Right renal pelvis (tissue), 4 donors: ENCODE measurements around the gene CDH7. TPM values are rescaled to one million over a fixed set of nuclear protein-coding genes. Genes with fewer than 3 reads are reported as not detected.

ENCODE experiments used
- DNase-seq, 4 donors: peaks; one replicate each; pipeline ENCODE4 v3.0.0-alpha.2; 2013; ENCODE audit warnings: low read depth in 4 of 4, low spot score in 3 of 4, missing footprints in 1 of 4
- polyA plus RNA-seq, 4 donors: library from polyadenylated mRNA; unstranded; fragments of 120-200 nt; gene quantifications; one replicate each; pipeline ENCODE4 v1.2.1, GENCODE V29; 2013; ENCODE audit not compliant: insufficient read length in 4 of 4

The CDH7 gene
- polyA plus RNA-seq, 4 donors = 13.3 to 20.2 (median 15.9) TPM

DNA sequence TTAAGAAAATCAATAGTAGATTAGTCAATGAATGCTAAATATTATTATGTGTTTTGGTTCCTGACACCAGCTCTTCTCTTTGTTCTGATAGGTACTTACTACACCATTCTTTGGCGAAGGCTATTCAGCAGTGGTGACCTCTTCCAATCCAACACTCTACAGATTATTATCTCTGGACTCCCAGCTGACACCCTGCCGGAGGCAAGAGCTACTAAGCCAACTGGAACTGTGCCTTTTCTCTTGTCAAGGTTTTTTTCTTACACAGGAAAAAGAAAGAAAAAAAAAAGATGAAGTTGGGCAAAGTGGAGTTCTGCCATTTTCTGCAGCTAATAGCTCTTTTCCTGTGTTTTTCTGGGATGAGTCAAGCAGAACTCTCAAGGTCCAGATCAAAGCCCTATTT, 11.7 kb downstream of the CDH7 start:
- DNase-seq = no peak

DNA sequence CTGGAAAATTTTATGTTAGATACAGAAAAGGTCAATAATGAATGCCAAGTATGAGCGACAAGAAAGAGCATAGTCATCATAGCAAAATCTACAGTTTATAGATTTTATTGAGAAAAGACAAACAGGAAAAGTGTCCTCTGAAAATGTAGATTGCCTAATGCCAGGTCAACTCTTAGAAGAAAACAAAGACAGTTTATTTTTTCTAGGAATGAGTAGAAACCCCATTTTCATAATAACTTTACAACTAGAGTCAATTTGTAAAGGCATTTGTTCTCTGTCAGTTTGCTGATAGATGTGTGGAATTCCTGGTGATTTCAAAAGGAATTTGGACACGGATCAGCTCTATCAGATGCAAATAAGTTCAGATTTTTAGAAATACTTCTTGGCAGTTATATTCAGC, 16.6 kb downstream of the CDH7 start:
- no peak for DNase-seq

DNA sequence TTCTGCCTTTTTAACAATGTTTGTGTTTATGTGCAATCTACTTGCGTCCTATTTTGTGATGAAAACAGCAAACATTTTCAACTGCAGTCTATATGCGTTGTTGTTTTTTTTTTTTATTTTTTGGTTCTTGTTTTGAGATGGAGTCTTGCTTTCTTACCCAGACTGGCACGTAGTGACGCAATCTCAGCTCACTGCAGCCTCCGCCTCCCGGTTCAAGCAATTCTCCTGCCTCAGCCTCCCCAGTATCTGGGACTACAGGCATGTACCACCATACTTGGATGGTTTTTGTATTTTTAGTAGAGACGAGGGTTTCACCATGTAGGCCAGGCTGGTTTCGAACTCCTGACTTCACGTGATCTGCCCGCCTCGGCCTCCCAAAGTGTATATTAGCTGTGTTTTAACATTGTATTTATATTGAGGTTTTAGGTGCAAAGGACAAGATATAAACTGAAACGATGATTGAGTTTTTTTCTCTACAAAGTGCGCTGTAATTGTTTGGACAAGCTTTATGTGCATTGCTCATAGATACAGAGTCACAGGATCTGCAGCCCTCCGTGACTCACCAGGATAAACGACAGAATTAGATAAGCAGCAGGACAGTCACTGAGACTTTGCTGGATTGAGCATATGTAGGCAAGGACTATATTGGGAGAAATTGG, 17.4 kb downstream of the CDH7 start:
- no peak for DNase-seq

DNA sequence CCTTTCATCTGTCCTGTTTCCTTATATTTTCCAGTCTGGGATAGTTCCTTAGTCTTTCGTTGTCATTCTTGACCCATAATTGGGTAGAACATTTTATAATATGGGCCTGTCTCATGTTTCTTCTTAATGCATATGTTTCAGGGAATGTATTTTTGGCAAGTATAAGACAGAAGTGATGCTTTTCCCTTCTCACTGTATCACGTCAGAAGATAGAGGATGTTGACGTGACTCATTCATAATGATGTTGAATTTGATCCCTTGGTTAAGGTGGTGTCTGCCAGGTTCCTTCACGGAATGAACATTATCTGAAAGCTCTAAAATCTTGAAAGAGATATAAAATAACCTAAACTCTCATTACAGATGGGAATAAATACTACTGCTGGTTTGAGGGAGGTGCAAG, 18.8 kb downstream of the CDH7 start:
- DNase-seq = no peak

DNA sequence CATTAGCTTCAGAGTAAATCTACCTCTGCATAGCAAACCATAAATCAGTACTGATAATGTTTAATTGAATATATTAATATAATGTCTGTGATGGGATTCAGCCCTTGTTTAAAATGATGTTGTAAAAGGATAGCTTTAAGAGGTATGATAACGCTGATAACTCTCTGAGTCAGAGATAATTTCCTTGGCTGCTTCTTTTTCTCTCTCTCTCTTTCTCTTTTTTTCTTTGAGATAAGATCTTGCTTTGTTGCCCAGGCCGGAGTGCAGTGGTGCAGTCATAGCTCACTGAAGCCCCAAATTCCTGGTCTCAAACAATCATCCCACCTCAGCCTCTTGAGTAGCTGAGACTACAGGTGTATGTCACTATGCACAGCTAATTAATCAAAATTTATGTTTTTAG, 35.7 kb downstream of the CDH7 start:
- no peak for DNase-seq

DNA sequence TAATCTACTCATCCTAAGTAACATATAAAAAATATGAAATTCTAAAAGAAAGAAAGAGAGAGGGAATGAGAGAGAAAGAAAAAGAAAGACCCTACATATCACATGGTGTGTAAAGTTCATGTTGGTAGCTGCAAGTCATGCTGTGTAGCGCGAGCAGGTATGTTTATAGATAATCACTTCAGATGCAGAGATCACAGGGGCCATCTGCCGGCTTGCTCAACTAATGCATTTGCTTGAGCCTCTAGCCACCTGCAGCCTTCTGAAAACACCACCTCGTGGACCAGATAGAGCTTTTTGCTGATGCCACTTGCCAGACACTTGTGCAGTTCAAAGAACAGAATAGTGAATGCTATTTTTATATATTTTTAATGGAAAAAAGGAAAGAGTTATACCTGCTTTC, 37.6 kb downstream of the CDH7 start:
- no peak for DNase-seq

DNA sequence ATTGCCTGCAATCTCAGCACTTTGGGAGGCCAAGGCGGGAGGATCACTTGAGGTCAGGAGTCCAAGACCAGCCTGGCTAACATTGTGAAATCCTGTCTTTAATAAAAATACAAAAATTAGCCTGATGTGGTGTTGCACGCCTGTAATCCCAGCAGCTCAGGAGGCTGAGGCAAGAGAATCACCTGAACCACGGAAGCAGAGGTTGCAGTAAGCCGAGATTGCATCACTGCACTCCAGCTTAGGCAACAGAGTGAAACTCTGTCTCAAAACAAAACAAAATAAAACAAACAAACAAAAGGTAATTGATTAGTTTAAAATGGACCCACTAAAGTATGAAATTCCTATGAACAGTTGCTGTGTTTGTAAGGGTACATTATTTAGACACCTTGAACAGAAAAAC, 39.8 kb downstream of the CDH7 start:
- DNase-seq = no peak

DNA sequence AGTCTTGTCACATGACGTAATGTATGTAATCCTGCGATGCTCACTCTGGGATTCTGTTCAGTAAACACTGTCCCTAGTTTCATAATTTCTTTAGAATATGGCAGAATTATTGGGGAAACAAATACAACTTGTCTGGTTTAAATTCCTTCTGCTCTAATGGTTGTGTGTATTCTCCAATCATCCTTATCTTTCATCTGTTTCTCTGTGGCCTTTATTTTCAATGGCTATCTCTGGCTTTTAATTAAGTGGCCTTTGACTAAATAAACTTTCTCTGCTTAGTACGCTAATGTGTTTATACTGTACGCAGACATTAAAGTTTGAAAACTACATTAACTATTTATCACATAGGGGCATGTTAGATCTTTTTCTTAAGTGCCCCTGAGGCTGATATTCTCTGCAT, 40.9 kb downstream of the CDH7 start:
- no peak for DNase-seq

DNA sequence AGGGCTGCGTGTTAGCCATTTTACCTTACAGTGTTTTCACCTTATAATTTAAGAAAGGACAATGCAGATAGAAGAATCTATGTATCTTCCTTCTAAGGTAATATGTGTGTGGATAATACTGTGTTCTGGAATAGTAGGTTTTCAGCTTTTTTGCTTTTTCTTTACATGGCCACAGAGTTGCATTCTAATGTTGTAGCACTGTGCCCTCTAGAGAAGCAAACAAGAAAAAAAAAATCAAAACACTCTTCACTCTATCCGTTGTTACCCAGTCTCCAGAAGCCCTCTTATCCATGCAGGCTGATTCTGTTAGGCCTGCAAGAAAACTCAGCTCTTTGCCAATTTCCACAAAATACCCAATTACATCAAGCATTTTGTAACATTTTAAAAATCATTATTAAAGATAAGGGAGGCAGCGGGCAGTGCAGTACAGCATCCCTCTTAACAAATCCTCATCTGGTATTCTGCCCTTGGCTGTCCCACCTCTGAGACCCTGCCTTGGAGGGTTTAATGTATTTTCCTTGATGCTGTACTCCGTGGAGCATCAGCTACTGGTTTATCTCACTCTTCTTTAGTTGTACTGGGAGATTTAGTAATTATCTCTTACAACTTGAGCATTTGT, 41.8 kb downstream of the CDH7 start:
- DNase-seq = no peak

DNA sequence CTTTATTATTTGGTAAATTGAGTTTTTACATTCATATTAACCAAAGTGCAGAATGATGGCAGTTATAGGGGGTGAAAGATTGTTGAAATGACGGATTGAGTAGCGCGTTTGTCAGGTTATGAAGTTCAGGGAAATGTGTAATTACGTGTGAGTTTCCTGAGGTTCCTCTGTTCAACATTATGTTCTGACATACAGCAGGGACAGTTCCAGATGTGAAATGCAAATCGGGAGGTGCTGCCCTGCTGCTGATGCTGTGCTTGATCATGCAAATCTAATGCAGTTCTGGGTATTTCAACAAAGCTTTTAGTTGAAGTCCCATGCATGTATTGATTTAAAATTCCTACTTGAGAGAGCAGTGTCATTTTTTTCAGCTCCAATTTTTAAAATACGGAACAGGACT, 57.9 kb downstream of the CDH7 start:
- DNase-seq = no peak

DNA sequence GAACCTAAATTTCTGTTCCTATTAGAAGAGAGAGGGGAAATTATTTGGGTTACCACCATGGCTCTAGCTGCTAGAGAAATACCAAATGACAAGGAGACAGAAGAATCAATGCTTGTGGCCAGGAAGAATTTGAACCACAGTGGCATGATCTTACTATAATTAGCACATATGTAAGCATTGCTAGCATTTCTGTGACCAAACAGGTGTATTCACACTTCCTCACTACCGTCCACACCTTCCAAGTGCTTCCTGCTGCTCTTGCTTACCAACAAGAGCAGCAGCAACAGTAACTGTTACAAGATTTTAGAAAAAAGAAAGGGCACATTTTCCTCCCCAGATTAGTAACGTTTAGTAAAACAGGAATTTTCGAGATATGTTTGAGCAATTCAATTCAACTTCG, 60.5 kb downstream of the CDH7 start:
- DNase-seq = no peak

DNA sequence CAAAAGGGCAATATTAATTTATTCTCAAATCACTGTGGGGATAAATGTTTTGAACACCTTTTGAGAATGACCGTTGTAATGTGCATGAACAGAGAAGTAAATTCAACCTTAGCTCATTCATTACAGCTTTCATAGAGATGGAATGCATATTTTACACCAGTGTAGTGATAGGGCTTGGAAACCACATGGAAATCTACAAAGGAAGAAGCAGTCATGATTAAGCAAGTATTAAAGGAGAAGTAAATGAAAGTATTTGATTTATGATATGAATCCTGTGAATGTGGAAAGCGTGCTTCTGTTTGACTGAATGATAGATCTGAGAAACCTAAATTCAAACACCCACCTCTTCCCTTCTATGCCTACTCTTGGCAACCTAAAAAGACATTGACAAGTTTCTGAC, 64.7 kb downstream of the CDH7 start:
- no peak for DNase-seq

DNA sequence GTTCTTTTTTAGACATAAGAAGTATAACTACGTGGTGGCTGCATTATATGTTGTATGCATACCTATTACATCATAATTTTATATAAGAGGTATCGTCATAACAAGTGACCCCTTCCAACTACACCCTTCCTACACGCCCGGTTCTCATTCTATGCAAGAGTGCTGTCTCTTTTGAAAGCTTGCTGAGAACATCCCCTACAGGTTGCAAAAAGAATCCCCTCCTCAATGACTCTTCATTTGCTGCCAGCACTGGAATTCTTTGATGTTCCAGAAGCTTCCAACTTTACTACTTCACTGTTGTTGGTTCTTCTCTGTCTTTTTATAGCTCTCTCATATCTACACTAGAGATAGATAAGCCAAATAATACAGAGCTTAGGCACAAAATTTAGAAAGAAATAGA, 66.4 kb downstream of the CDH7 start:
- no peak for DNase-seq

DNA sequence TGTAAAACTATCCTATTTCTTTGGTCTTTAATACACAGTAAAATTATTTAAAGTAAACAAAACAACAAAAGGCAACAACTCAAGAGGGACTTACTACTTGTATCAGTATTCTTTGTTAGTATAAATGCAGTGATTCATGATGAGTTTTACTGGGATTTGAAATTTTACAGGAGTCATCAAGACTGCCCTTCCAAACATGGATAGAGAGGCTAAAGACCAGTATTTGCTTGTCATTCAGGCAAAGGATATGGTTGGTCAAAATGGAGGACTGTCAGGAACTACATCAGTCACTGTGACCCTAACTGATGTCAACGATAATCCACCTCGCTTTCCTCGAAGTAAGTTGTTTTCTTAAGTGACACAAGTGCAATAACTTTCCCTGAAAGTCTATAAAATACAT, 71.1 kb downstream of the CDH7 start:
- DNase-seq = no peak

DNA sequence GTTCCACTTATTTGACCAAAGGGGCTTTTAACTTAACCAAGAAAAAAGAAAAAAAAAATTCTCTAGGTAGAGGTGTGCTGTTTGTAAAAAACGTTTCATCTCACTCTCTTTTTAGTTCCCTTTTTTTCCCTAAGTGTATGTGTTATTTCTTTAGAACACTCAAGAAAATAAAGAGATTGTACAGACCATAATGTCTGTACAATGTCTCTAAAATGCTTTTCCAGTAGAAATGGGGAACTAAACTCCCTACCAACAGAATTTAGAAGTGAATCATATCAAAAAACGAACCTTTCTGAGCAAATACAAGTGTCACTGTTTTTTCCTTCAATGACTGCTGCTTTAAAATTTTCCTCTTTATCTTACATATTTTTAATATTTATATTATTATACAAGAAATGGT, 72.0 kb downstream of the CDH7 start:
- DNase-seq = no peak

DNA sequence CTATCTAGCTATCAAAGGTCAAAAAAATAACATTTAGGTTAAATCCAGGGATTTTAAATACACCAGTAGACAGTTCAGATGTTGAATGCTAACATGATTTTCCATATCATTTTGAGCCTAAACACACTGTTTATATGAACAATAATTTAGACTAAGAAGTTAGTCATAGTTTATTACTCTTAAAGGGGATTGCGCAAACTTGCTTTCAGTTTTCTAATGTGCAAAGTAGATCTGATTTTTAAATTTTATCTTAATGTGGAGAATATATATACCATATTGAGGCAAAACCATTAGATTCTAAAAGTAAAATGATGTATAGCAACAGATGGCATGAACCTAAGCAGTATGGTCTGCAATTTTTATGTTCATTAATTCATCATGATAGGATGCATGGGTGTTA, 76.6 kb downstream of the CDH7 start:
- no peak for DNase-seq

DNA sequence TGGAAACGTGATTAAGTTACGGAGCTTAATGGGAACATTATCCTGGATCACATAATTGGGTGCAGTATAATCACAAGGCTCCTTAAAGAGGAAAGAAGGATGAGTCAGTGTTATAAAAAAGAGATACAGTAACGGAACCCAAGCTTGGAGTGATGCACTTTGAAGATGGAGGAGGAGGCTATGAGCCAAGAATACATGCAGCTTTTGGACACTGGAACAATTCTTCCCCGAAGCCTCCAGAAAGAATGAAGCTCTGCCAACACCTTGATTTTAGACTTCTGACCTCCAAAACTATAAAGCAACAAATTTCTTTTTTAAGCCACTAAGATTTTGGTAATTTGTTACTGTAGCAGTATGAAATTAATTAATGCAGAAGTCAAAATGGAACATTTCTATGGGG, 85.1 kb downstream of the CDH7 start:
- no peak for DNase-seq

DNA sequence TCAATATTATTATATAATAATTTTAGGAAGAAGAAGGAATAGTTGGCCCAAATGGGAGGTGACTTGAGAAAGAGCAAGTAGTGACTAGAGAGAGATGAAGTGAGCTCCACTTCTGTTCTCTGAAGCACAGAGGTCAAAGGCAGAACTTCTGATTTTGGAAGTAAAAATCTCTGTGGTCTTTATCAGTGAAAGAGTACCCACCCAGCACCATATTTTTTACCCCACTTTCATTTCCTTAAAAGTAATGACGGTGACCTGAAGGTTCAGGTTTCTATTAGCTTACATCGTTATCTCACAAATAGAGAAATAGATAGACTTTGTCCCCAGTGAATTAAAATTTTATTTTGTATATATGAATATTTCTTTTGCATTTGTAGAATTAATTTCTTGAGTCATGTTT, 95.3 kb downstream of the CDH7 start:
- no peak for DNase-seq

DNA sequence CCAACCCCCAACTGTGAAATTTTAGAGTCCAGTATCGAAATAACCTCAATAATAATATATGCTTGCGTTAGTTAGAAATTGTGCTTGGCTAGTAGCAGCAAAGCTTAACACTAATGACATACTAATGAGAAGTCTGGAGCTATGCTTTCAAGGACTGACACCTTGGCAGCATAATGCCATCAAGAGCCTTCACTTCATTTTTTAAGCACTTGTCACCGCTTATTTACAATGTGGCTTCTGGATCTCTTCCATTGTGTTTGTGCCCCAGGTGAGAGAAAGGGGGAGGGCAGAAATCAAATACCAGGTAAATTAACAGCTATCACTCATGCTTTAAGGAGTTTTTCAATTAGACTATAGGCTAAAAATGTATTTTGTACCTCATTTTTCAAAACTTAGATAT, 101.5 kb downstream of the CDH7 start:
- no peak for DNase-seq

DNA sequence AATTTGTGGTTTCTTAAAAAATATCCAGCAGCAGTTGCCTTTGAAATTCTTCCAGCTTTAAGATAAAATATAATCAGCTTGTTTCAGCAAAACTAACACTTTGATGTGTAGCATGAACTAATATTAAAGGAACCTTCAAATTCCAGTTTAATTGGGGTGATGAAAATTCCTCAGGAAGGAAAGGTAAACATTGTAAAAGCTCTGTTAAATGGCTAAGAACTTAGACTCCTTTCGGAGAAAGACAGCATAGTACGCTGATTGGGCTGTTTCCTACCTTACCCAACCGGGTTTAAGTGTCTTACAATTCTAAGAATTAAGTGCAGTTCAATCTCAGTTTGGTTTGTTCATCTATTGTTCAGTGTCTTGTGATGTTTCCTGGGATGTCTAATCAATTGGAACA, 108.3 kb downstream of the CDH7 start:
- DNase-seq = no peak

DNA sequence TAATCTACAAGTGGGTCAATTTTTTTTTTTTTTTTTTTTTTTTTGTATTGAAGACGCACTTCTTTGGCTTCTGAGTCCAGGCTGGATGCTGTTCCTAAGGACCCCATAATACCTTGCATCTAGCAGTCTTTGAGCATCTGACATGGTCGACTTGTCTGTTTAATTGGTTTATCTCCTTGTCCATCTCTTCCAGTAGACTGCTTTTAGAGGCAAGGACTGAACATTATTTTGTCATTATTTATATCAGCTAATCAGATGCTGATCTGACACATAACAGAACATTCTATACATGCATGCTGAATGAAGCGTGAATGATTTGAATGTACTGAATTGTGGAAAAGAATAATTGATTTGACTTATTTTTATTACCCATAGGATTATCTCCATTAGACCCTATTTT, 118.7 kb downstream of the CDH7 start:
- no peak for DNase-seq

DNA sequence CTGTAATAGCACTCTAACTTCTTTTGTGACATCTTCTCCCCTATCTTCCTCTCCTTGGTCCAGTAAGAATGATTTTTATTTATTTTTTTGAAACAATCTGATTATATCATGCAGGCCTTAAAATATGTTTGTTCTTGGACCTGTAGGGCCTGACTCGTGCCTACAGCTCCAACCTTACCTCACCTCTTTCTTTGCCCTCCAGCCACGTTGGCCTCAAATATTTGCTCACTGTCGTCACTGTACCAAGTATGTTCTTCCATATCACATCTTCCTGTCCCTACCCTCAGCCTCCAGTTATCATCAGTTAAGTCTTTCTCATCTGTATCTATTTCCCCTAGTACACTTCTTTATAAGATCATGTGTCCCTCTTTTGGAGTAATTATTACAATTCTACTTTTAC, 125.5 kb downstream of the CDH7 start:
- DNase-seq = no peak

DNA sequence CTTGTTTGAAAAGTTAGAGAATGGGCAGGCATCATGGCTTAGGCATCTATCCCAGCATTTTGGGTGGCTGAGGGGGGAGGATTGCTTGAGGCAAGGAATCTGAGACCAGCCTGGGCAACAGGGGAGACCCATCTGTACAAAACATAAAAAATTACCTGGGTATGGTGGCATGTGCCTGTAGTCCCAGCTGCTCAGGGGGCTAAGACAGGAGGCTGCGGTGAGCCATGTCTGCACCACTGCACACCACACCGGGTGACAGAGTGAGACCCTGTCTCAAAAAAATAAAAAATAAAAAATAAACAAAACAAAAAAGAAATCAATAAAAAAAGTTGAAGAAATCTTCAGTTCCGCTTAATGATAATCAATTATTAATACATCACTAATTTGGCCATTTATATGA, 146.5 kb downstream of the CDH7 start:
- no peak for DNase-seq
